PC-3 (cell line): Measurements from ENCODE around the gene SETD1A. TPM values are rescaled to one million over a fixed set of nuclear protein-coding genes. Genes with fewer than 3 reads are reported as not detected.

ENCODE experiments used
- ATAC-seq: fragments of 200-7000 bp; cut with Tn5 transposase; 2 replicates; pipeline ENCODE4 v1.9.1; 2020; ENCODE audit warnings: mild to moderate bottlenecking, moderate library complexity
- BruUV-seq: library from RNA; stranded (reverse); fragments of 400-500 nt; replicated peaks from 2 replicates; lab custom pipeline; 2021; lab: Mats Ljungman, UMichigan
- CTCF ChIA-PET: fragments of 300-600 bp; sonication (Branson Sonifier 250); formaldehyde crosslinking; loops from one replicate; lab custom pipeline; 2022; ENCODE audit warnings: antibody characterized with exemption; lab: Charles Lee
- POLR2A ChIA-PET: fragments of 300-600 bp; sonication (Branson Sonifier 250); formaldehyde crosslinking; loops from one replicate; lab custom pipeline; 2022; ENCODE audit warnings: antibody characterized with exemption; ENCODE audit not compliant: unreplicated experiment; lab: Charles Lee
- DNase-seq: peaks from one replicate; pipeline ENCODE4 v3.0.0-alpha.2; 2015
- H2AFZ ChIP-seq: fragments of 300-600 bp; sonication (generic); 2 replicates; pipeline ENCODE4 v1.6.0; 2016; ENCODE audit warnings: antibody characterized with exemption, low read length
- H3F3A ChIP-seq: fragments of 300-600 bp; sonication (generic); one replicate; pipeline ENCODE4 v1.6.0; 2017; ENCODE audit warnings: antibody characterized with exemption, low read length, control low read depth, mild to moderate bottlenecking; ENCODE audit not compliant: unreplicated experiment
- H3K27ac ChIP-seq: fragments of 300-600 bp; sonication (generic); 2 replicates; pipeline ENCODE4 v1.5.1; 2016; ENCODE audit warnings: mild to moderate bottlenecking, low read length
- H3K27me3 ChIP-seq: fragments of 300-600 bp; sonication (generic); 2 replicates; pipeline ENCODE4 v1.6.1; 2016; ENCODE audit warnings: low read length, mixed read lengths
- H3K36me3 ChIP-seq: fragments of 300-600 bp; sonication (generic); 2 replicates; pipeline ENCODE4 v1.6.1; 2016; ENCODE audit warnings: low read depth, mixed run types, low read length, mixed read lengths
- H3K4me1 ChIP-seq: fragments of 300-600 bp; sonication (generic); 2 replicates; pipeline ENCODE4 v1.5.1; 2016; ENCODE audit warnings: low read length; ENCODE audit not compliant: insufficient read depth
- H3K4me2 ChIP-seq: fragments of 300-600 bp; sonication (generic); 2 replicates; pipeline ENCODE4 v1.6.0; 2016; ENCODE audit warnings: low read length
- H3K4me3 ChIP-seq: fragments of 300-600 bp; sonication (generic); 2 replicates; pipeline ENCODE4 v1.5.1; 2016; ENCODE audit warnings: mild to moderate bottlenecking, low read length, mixed read lengths
- H3K79me2 ChIP-seq: fragments of 300-600 bp; sonication (generic); 2 replicates; pipeline ENCODE4 v1.6.1; 2017; ENCODE audit warnings: low read length, mixed read lengths
- H3K9ac ChIP-seq: fragments of 300-600 bp; sonication (generic); 2 replicates; pipeline ENCODE4 v1.6.0; 2016; ENCODE audit warnings: mild to moderate bottlenecking, low read length
- H3K9me2 ChIP-seq: fragments of 300-600 bp; sonication (generic); replicated peaks from 2 replicates; pipeline ENCODE4 v1.6.1; 2016; ENCODE audit warnings: mixed run types, low read length, mixed read lengths
- H3K9me3 ChIP-seq: fragments of 300-600 bp; sonication (generic); 2 replicates; pipeline ENCODE4 v1.6.1; 2016; ENCODE audit warnings: low read length, mixed read lengths
- H4K20me1 ChIP-seq: fragments of 300-600 bp; sonication (generic); 2 replicates; pipeline ENCODE4 v1.6.1; 2016; ENCODE audit warnings: low read length, mixed read lengths
- CTCF ChIP-seq: fragments of 300-600 bp; sonication (generic); conservative IDR thresholded peaks from 2 replicates; pipeline ENCODE4 v1.5.1; 2017; ENCODE audit warnings: antibody characterized with exemption, low read depth, mild to moderate bottlenecking, low read length
- EZH2 ChIP-seq: fragments of 300-600 bp; sonication (generic); IDR thresholded peaks from one replicate; pipeline ENCODE4 v1.6.1; 2017; ENCODE audit warnings: antibody characterized with exemption, mild to moderate bottlenecking, low read length; ENCODE audit not compliant: unreplicated experiment
- EZH2phosphoT487 ChIP-seq: fragments of 300-600 bp; sonication (generic); IDR thresholded peaks from 2 replicates; pipeline ENCODE4 v1.6.1; 2018; ENCODE audit warnings: mild to moderate bottlenecking, antibody characterized with exemption, low read length, borderline replicate concordance
- intact Hi-C: fragments of 100-400 bp; cut with micrococcal nuclease; formaldehyde crosslinking; loops from 2 replicates; pipeline ENCODE4 v1.9.0; 2023
- total RNA-seq: library from RNA; depleted of rRNA; stranded (reverse); fragments of >200 nt; gene quantifications from 2 replicates; pipeline ENCODE4 v1.2.3, GENCODE V29; 2014

Gene SETD1A
- total RNA-seq, 1 experiment from 2014 or later, result 7.9 TPM

- POLR2A ChIA-PET, result no interaction called here
- no peaks in the 10 kb centered on the region for H3K27me3 ChIP-seq
- no peak overlapping the region for H2AFZ ChIP-seq
- no TSS peak for BruUV-seq
- ATAC-seq (no peak), DNase-seq (no peak)
- H4K20me1 ChIP-seq, result no peaks in the 10 kb centered on the region
- no peaks in the 10 kb centered on the region for H3F3A ChIP-seq
- no peaks in the 10 kb centered on the region for H3K9me3 ChIP-seq
- H3K4me3 ChIP-seq, result no peak overlapping the region
- H3K79me2 ChIP-seq, result no peaks in the 10 kb centered on the region
- intact Hi-C loops, result no loop called here
- peaks cover 15% of the 10 kb centered on the region; the same call in 1 of the 2 replicates for H3K36me3 ChIP-seq
- no peaks in the 10 kb centered on the region for H3K9me2 ChIP-seq
- H3K4me1 ChIP-seq, result no peaks in the 10 kb centered on the region
- CTCF ChIA-PET, result no interaction called here
- TF ChIP-seq EZH2phosphoT487, result no peak
- no peak for TF ChIP-seq EZH2
- no peak for TF ChIP-seq CTCF
- no peak overlapping the region for H3K27ac ChIP-seq
- H3K4me2 ChIP-seq, result no peak overlapping the region
- H3K9ac ChIP-seq, result no peak overlapping the region
Observed at GRCh38 chr16:30965436-30965835, 7.9 kb downstream of the SETD1A start.

GRCh38 chr16:30966033-30966619, 8.6 kb downstream of the SETD1A start:
- Histone ChIP-seq H3K79me2 (no peaks in the 10 kb centered on the region), H3K4me2 (no peak overlapping the region), H3K27me3 (no peaks in the 10 kb centered on the region), H3K9me2 (no peaks in the 10 kb centered on the region), H3K4me1 (no peaks in the 10 kb centered on the region), H3K27ac (no peak overlapping the region), H3K36me3 (peaks cover 11% of the 10 kb centered on the region; the same call in 1 of the 2 replicates), H4K20me1 (no peaks in the 10 kb centered on the region), H3K9me3 (no peaks in the 10 kb centered on the region), H3K4me3 (no peak overlapping the region), H2AFZ (no peak overlapping the region), H3K9ac (no peak overlapping the region), H3F3A (no peaks in the 10 kb centered on the region)
- no peak for ATAC-seq
- DNase-seq, result no peak
- TF ChIP-seq CTCF (no peak), EZH2 (no peak), EZH2phosphoT487 (no peak)
- ChIA-PET CTCF (no interaction called here), POLR2A (no interaction called here)
- intact Hi-C loops, result no loop called here
- BruUV-seq, result no TSS peak

- no peak overlapping the region for H3K9ac ChIP-seq
- H3K9me3 ChIP-seq, result no peaks in the 10 kb centered on the region
- H4K20me1 ChIP-seq, result no peaks in the 10 kb centered on the region
- no peaks in the 10 kb centered on the region for H3K27me3 ChIP-seq
- CTCF ChIA-PET, result no interaction called here
- POLR2A ChIA-PET, result no interaction called here
- no peak overlapping the region for H3K4me2 ChIP-seq
- TF ChIP-seq EZH2 (no peak), EZH2phosphoT487 (no peak), CTCF (no peak)
- H3K9me2 ChIP-seq, result no peaks in the 10 kb centered on the region
- no peak overlapping the region for H2AFZ ChIP-seq
- H3K27ac ChIP-seq, result no peak overlapping the region
- no peak for DNase-seq
- H3F3A ChIP-seq, result no peaks in the 10 kb centered on the region
- intact Hi-C loops, result no loop called here
- no peak for ATAC-seq
- H3K36me3 ChIP-seq, result peaks cover 8% of the 10 kb centered on the region; the same call in 1 of the 2 replicates
- BruUV-seq, result no TSS peak
- H3K4me3 ChIP-seq, result no peak overlapping the region
- no peaks in the 10 kb centered on the region for H3K4me1 ChIP-seq
- no peaks in the 10 kb centered on the region for H3K79me2 ChIP-seq
Observed at GRCh38 chr16:30967795-30968194, 10.2 kb downstream of the SETD1A start.
